Neural crest cell (in vitro differentiated cells): ENCODE data around the gene ZNF548. TPM values are rescaled to one million over a fixed set of nuclear protein-coding genes. Genes with fewer than 3 reads are reported as not detected.
A peak's percentile ranks its signal among the peaks of the same experiment; 100 is the strongest.

Experiments
- DNase-seq: peaks from one replicate; pipeline ENCODE4 v3.0.0; 2021; ENCODE audit warnings: low read depth, mixed read lengths, low spot score
- H3K27ac Mint-ChIP-seq: one replicate; pipeline ENCODE4 v1.8.0; 2021; ENCODE audit warnings: mild to moderate bottlenecking, mixed read lengths; ENCODE audit not compliant: unreplicated experiment
- H3K27me3 Mint-ChIP-seq: 2 replicates; pipeline ENCODE4 v1.8.0; 2021; ENCODE audit warnings: low read depth, mild to moderate bottlenecking, mixed read lengths
- H3K36me3 Mint-ChIP-seq: 2 replicates; pipeline ENCODE4 v1.8.0; 2021; ENCODE audit warnings: low read depth, mild to moderate bottlenecking, mixed read lengths
- H3K4me1 Mint-ChIP-seq: 2 replicates; pipeline ENCODE4 v1.8.0; 2021; ENCODE audit warnings: mixed read lengths
- H3K4me3 Mint-ChIP-seq: one replicate; pipeline ENCODE4 v1.8.0; 2021; ENCODE audit warnings: mild to moderate bottlenecking, mixed read lengths
- H3K9me3 Mint-ChIP-seq: 2 replicates; pipeline ENCODE4 v1.8.0; 2021; ENCODE audit warnings: mixed read lengths
- CTCF ChIP-seq: fragments of 200-600 bp; sonication (generic); conservative IDR thresholded peaks from 2 replicates; pipeline ENCODE4 v1.5.0; 2021; ENCODE audit warnings: antibody characterized with exemption, mild to moderate bottlenecking
- total RNA-seq: library from RNA; stranded (reverse); gene quantifications from 2 replicates; pipeline ENCODE4 v1.2.1, GENCODE V29; 2021

Gene ZNF548
- total RNA-seq, 1 donor from 2014 or later, result 22.1 TPM

GRCh38 chr19:57403737-57404563 is 14.3 kb downstream of the ZNF548 start:
- Mint-ChIP-seq H3K27me3 (no peaks in the 10 kb centered on the region), H3K4me3 (no peak overlapping the region), H3K36me3 (peaks cover 34% of the 10 kb centered on the region), H3K9me3 (peaks cover 4% of the 10 kb centered on the region), H3K4me1 (no peaks in the 10 kb centered on the region), H3K27ac (no peak overlapping the region)
- DNase-seq, result no peak
- no peak for TF ChIP-seq CTCF

- H3K9me3 Mint-ChIP-seq, result peaks cover 3% of the 10 kb centered on the region
- peaks cover 10% of the 10 kb centered on the region for H3K4me1 Mint-ChIP-seq
- H3K27ac Mint-ChIP-seq, result no peak overlapping the region
- H3K4me3 Mint-ChIP-seq, result peak overlapping the region; percentile 44
- peaks cover 14% of the 10 kb centered on the region for H3K36me3 Mint-ChIP-seq
- peak; percentile 70 for DNase-seq
- H3K27me3 Mint-ChIP-seq, result no peaks in the 10 kb centered on the region
- TF ChIP-seq CTCF, result peak; percentile 79
These were observed 17.0 kb downstream of the ZNF548 start for GRCh38 chr19:57406516-57407123.

GRCh38 chr19:57410877-57411671 is 21.4 kb downstream of the ZNF548 start, which contains the start of gene ZNF17:
ZNF17 (plus strand) TSS chr19:57411161; CDS start chr19:57413616, 2,455 bp downstream.
- Mint-ChIP-seq H3K27me3 (no peaks in the 10 kb centered on the region), H3K27ac (peak within 1 kb of the TSS; percentile 91), H3K36me3 (peaks cover 13% of the 10 kb centered on the region), H3K9me3 (no peaks in the 10 kb centered on the region), H3K4me1 (peaks cover 14% of the 10 kb centered on the region), H3K4me3 (peak within 1 kb of the TSS; percentile 99)
- peak; percentile 79 for DNase-seq
- TF ChIP-seq CTCF, result no peak

- Mint-ChIP-seq H3K4me3 (no peak overlapping the region), H3K27me3 (no peaks in the 10 kb centered on the region), H3K36me3 (peaks cover 60% of the 10 kb centered on the region), H3K27ac (no peak overlapping the region), H3K9me3 (peaks cover 4% of the 10 kb centered on the region), H3K4me1 (no peaks in the 10 kb centered on the region)
- no peak for DNase-seq
- TF ChIP-seq CTCF, result no peak
These were observed 29.8 kb downstream of the ZNF548 start for GRCh38 chr19:57419439-57419838.

- Mint-ChIP-seq H3K36me3 (peaks cover 49% of the 10 kb centered on the region), H3K4me3 (no peak overlapping the region), H3K4me1 (no peaks in the 10 kb centered on the region), H3K9me3 (peaks cover 4% of the 10 kb centered on the region), H3K27ac (no peak overlapping the region), H3K27me3 (no peaks in the 10 kb centered on the region)
- no peak for TF ChIP-seq CTCF
- DNase-seq, result no peak
These were observed 31.4 kb downstream of the ZNF548 start for GRCh38 chr19:57421037-57421436.
